IPS-20b (cell line): ENCODE results near the gene PPP1R9A.
A peak's percentile ranks its signal among the peaks of the same experiment; 100 is the strongest.

Source experiments
- H3K27ac ChIP-seq: one replicate; pipeline ENCODE4 v1.5.1; 2013; ENCODE audit warnings: low read length
- H3K27me3 ChIP-seq: 2 replicates; pipeline ENCODE4 v1.6.1; 2013; ENCODE audit warnings: mild to moderate bottlenecking, low read length, inconsistent platforms; ENCODE audit not compliant: insufficient read depth
- H3K36me3 ChIP-seq: 2 replicates; pipeline ENCODE4 v1.6.1; 2013; ENCODE audit warnings: low read depth, mild to moderate bottlenecking, inconsistent platforms, low read length, moderate library complexity; ENCODE audit not compliant: insufficient read depth
- H3K4me1 ChIP-seq: 2 replicates; pipeline ENCODE4 v1.6.1; 2013; ENCODE audit warnings: mild to moderate bottlenecking, control low read depth, inconsistent platforms, low read length, moderate library complexity; ENCODE audit not compliant: insufficient read depth
- H3K4me3 ChIP-seq: 2 replicates; pipeline ENCODE4 v1.5.1; 2013; ENCODE audit warnings: mild to moderate bottlenecking, low read length, inconsistent platforms
- H3K9ac ChIP-seq: 2 replicates; pipeline ENCODE4 v1.6.1; 2013; ENCODE audit warnings: low read depth, mild to moderate bottlenecking, inconsistent platforms, low read length, moderate library complexity
- H3K9me3 ChIP-seq: 2 replicates; pipeline ENCODE4 v1.6.1; 2013; ENCODE audit warnings: mild to moderate bottlenecking, low read depth, low read length, inconsistent platforms; ENCODE audit not compliant: insufficient read depth

Gene PPP1R9A

GRCh38 chr7:94955807-94956206 lies 48.4 kb downstream of the PPP1R9A start:
- H3K9me3 ChIP-seq: no peaks in the 10 kb centered on the region
- no peaks in the 10 kb centered on the region for H3K36me3 ChIP-seq
- no peak overlapping the region for H3K4me3 ChIP-seq
- no peak overlapping the region for H3K9ac ChIP-seq
- H3K4me1 ChIP-seq: peaks cover 6% of the 10 kb centered on the region; the same call in 1 of the 2 replicates
- H3K27me3 ChIP-seq: no peaks in the 10 kb centered on the region
- no peak overlapping the region for H3K27ac ChIP-seq

- H3K27ac ChIP-seq: no peak overlapping the region
- H3K36me3 ChIP-seq: no peaks in the 10 kb centered on the region
- H3K9me3 ChIP-seq: no peaks in the 10 kb centered on the region
- H3K4me3 ChIP-seq: no peak overlapping the region
- no peak overlapping the region for H3K9ac ChIP-seq
- H3K27me3 ChIP-seq: no peaks in the 10 kb centered on the region
- peaks cover 6% of the 10 kb centered on the region; the same call in 1 of the 2 replicates for H3K4me1 ChIP-seq
These were observed 49.7 kb downstream of the PPP1R9A start for GRCh38 chr7:94957061-94957460.

GRCh38 chr7:94962661-94963060 lies 55.3 kb downstream of the PPP1R9A start:
- Histone ChIP-seq H3K27ac (no peak overlapping the region), H3K4me1 (peaks cover 5% of the 10 kb centered on the region; the same call in 1 of the 2 replicates), H3K4me3 (no peak overlapping the region), H3K27me3 (no peaks in the 10 kb centered on the region), H3K9me3 (no peaks in the 10 kb centered on the region), H3K9ac (no peak overlapping the region), H3K36me3 (no peaks in the 10 kb centered on the region)

GRCh38 chr7:94969434-94970084 lies 62.2 kb downstream of the PPP1R9A start:
- Histone ChIP-seq H3K36me3 (no peaks in the 10 kb centered on the region), H3K27me3 (no peaks in the 10 kb centered on the region), H3K9ac (0 out of 2 replicates have a peak overlapping the region, but pooled peaks have one; percentile 6), H3K9me3 (no peaks in the 10 kb centered on the region), H3K27ac (no peak overlapping the region), H3K4me3 (no peak overlapping the region), H3K4me1 (peaks cover 24% of the 10 kb centered on the region; the same call in 1 of the 2 replicates)

GRCh38 chr7:94970085-94970576 lies 62.7 kb downstream of the PPP1R9A start:
- Histone ChIP-seq H3K9me3 (no peaks in the 10 kb centered on the region), H3K36me3 (no peaks in the 10 kb centered on the region), H3K9ac (0 out of 2 replicates have a peak overlapping the region, but pooled peaks have one; percentile 6), H3K4me1 (peaks cover 24% of the 10 kb centered on the region; the same call in 1 of the 2 replicates), H3K27ac (no peak overlapping the region), H3K4me3 (no peak overlapping the region), H3K27me3 (no peaks in the 10 kb centered on the region)

- Histone ChIP-seq H3K4me1 (peaks cover 24% of the 10 kb centered on the region; the same call in 1 of the 2 replicates), H3K27me3 (no peaks in the 10 kb centered on the region), H3K4me3 (no peak overlapping the region), H3K9ac (no peak overlapping the region), H3K9me3 (no peaks in the 10 kb centered on the region), H3K36me3 (no peaks in the 10 kb centered on the region), H3K27ac (no peak overlapping the region)
These were observed 63.9 kb downstream of the PPP1R9A start for GRCh38 chr7:94971051-94971867.

GRCh38 chr7:94972296-94972695 lies 64.9 kb downstream of the PPP1R9A start:
- peaks cover 24% of the 10 kb centered on the region; the same call in 1 of the 2 replicates for H3K4me1 ChIP-seq
- H3K4me3 ChIP-seq: no peak overlapping the region
- H3K27ac ChIP-seq: no peak overlapping the region

GRCh38 chr7:94973844-94974243 lies 66.5 kb downstream of the PPP1R9A start:
- Histone ChIP-seq H3K36me3 (no peaks in the 10 kb centered on the region), H3K9ac (no peak overlapping the region), H3K4me3 (no peak overlapping the region), H3K27ac (no peak overlapping the region), H3K27me3 (no peaks in the 10 kb centered on the region), H3K9me3 (no peaks in the 10 kb centered on the region), H3K4me1 (peaks cover 24% of the 10 kb centered on the region; the same call in 1 of the 2 replicates)

More at GRCh38 chr7:94972296-94972695, 64.9 kb downstream of the PPP1R9A start:
- no peak overlapping the region for H3K9ac ChIP-seq
- no peaks in the 10 kb centered on the region for H3K36me3 ChIP-seq
- H3K27me3 ChIP-seq: no peaks in the 10 kb centered on the region
- no peaks in the 10 kb centered on the region for H3K9me3 ChIP-seq

GRCh38 chr7:94974423-94974822 lies 67.0 kb downstream of the PPP1R9A start:
- Histone ChIP-seq H3K9me3 (no peaks in the 10 kb centered on the region), H3K4me1 (peaks cover 20% of the 10 kb centered on the region; the same call in 1 of the 2 replicates), H3K4me3 (no peak overlapping the region), H3K9ac (no peak overlapping the region), H3K27me3 (no peaks in the 10 kb centered on the region), H3K27ac (no peak overlapping the region), H3K36me3 (no peaks in the 10 kb centered on the region)

- H3K36me3 ChIP-seq: no peaks in the 10 kb centered on the region
- H3K4me3 ChIP-seq: no peak overlapping the region
- H3K9me3 ChIP-seq: no peaks in the 10 kb centered on the region
- H3K4me1 ChIP-seq: peaks cover 15% of the 10 kb centered on the region; the same call in 1 of the 2 replicates
- H3K27ac ChIP-seq: no peak overlapping the region
- no peak overlapping the region for H3K9ac ChIP-seq
- no peaks in the 10 kb centered on the region for H3K27me3 ChIP-seq
These were observed 67.9 kb downstream of the PPP1R9A start for GRCh38 chr7:94975336-94975735.

- Histone ChIP-seq H3K9ac (no peak overlapping the region), H3K4me3 (no peak overlapping the region), H3K9me3 (no peaks in the 10 kb centered on the region), H3K36me3 (no peaks in the 10 kb centered on the region), H3K27ac (no peak overlapping the region), H3K4me1 (no peaks in the 10 kb centered on the region), H3K27me3 (no peaks in the 10 kb centered on the region)
These were observed 73.2 kb downstream of the PPP1R9A start for GRCh38 chr7:94980418-94981142.
